Measurements from ENCODE around the gene SH3RF2. TPM values are rescaled to one million over a fixed set of nuclear protein-coding genes. Genes with fewer than 3 reads are reported as not detected.

Gene SH3RF2
- polyA plus RNA-seq, 3 donors, result not detected

DNA sequence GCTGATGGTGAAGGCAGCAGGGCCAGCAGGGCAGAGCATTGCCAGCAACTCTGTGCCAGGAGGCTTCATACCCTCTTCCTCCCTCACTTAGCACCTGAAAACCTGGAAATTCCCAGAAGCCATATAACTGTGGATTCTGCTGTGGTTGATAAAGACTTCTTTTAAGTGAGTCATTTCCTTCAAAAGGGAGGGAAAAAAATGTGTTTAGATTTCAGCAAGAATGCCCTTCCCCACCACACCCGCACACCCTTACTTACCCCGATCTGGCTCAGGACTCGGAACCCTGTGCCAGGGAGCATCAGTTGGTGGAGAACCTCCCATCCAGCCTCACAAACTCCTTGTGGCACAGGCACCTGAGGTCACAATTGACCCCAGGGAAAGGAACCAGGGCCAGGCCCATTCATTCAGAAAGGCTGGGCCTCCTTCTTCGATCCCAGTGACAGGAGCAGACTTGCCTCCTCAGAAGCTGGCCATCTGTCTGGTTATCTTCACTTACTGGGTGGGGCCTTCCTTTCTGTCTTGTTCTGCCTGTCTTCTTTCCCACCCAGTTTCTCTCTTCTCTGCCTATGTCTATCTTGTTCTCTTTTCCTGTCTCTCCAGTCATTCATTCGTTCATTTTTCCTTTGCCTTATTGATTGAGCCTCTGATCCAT is 106.4 kb downstream of the SH3RF2 start:
- no peaks in the 10 kb centered on the region for H3K9me3 Mint-ChIP-seq
- no peak overlapping the region for H3K27ac Mint-ChIP-seq
- H3K27me3 Mint-ChIP-seq (ENCODE audit: low read depth in 3 of 3), result peaks cover 0 to 11% (median 3%) of the 10 kb centered on the region in 3 donors
- Histone ChIP-seq H4K20me1 (ENCODE audit: insufficient read depth, low read length) (no peaks in the 10 kb centered on the region), H3K27ac (ENCODE audit: low read depth in 1 of 2, low read length in 2 of 2) (no peak overlapping the region), H3K36me3 (replicated peaks in 1 of 2; ENCODE audit: control insufficient read depth in 1 of 2, insufficient read depth in 2 of 2, low read length in 2 of 2) (no peaks in the 10 kb centered on the region), H3K27me3 (ENCODE audit: control insufficient read depth in 2 of 2, insufficient read depth in 2 of 2, low read length in 2 of 2) (no peaks in the 10 kb centered on the region), H3K79me2 (ENCODE audit: insufficient read depth, low read length) (no peaks in the 10 kb centered on the region), H3K9me3 (replicated peaks in 1 of 2; ENCODE audit: control insufficient read depth in 1 of 2, insufficient read depth in 1 of 2, low read length in 2 of 2) (no peaks in the 10 kb centered on the region), H3K4me2 (replicated peaks; ENCODE audit: extremely low read depth, low read length, poor library complexity, severe bottlenecking) (no peak overlapping the region), H3K9ac (ENCODE audit: insufficient read depth, low read length, poor library complexity, severe bottlenecking) (no peak overlapping the region), H3K4me1 (ENCODE audit: control insufficient read depth in 1 of 2, insufficient read depth in 2 of 2, low read length in 2 of 2) (peaks cover 20 to 30% of the 10 kb centered on the region in 2 donors), H3K4me3 (replicated peaks in 1 of 3; ENCODE audit: low read depth in 2 of 3, low read length in 3 of 3) (no peak overlapping the region), H2AFZ (ENCODE audit: insufficient read depth, low read depth, low read length, poor library complexity, severe bottlenecking) (no peak overlapping the region)
- TF ChIP-seq, protein P1, sequence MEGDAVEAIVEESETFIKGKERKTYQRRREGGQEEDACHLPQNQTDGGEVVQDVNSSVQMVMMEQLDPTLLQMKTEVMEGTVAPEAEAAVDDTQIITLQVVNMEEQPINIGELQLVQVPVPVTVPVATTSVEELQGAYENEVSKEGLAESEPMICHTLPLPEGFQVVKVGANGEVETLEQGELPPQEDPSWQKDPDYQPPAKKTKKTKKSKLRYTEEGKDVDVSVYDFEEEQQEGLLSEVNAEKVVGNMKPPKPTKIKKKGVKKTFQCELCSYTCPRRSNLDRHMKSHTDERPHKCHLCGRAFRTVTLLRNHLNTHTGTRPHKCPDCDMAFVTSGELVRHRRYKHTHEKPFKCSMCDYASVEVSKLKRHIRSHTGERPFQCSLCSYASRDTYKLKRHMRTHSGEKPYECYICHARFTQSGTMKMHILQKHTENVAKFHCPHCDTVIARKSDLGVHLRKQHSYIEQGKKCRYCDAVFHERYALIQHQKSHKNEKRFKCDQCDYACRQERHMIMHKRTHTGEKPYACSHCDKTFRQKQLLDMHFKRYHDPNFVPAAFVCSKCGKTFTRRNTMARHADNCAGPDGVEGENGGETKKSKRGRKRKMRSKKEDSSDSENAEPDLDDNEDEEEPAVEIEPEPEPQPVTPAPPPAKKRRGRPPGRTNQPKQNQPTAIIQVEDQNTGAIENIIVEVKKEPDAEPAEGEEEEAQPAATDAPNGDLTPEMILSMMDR (IDR thresholded peaks at IDR 0.05), result no peak
- 51% methylated on average over 5 of the region's 5 CpGs for WGBS (ENCODE audit: insufficient coverage)
- no peak overlapping the region for H3K4me3 Mint-ChIP-seq
- H3K4me1 Mint-ChIP-seq, result peaks cover 35% of the 10 kb centered on the region
- peak in 1 of 3 donors; percentile 11 for DNase-seq
- intact Hi-C loops (cut with micrococcal nuclease), result loop anchor here in 1 of 2 donors (10.0 kb wide), 1 partner anchor 358 kb away; no protein-coding TSS in a partner anchor
- H3K36me3 Mint-ChIP-seq, result no peaks in the 10 kb centered on the region

DNA sequence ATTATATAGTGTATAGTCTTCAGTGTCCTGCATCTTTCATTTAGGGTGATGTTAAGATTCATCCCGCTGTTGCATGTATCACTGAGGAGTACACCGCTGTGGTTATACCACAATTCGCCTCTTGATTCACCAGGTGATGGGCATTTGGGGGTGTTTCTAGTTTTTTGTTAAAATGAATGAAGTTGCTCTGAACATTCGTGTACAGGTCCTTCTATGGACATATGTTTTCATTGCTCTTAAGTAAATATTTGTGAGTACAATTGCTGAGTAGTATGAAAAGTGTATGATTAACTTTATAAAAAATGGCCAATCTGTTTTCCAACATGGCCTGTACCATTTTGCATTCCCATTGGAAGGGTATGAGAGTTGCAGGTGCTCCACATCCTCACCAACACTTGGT is 107.3 kb downstream of the SH3RF2 start:
- Histone ChIP-seq H3K9me3 (replicated peaks in 1 of 2; ENCODE audit: control insufficient read depth in 1 of 2, insufficient read depth in 1 of 2, low read length in 2 of 2) (no peaks in the 10 kb centered on the region), H3K4me3 (replicated peaks in 1 of 3; ENCODE audit: low read depth in 2 of 3, low read length in 3 of 3) (no peak overlapping the region), H3K79me2 (ENCODE audit: insufficient read depth, low read length) (no peaks in the 10 kb centered on the region), H4K20me1 (ENCODE audit: insufficient read depth, low read length) (no peaks in the 10 kb centered on the region), H3K4me2 (replicated peaks; ENCODE audit: extremely low read depth, low read length, poor library complexity, severe bottlenecking) (no peak overlapping the region), H3K36me3 (replicated peaks in 1 of 2; ENCODE audit: control insufficient read depth in 1 of 2, insufficient read depth in 2 of 2, low read length in 2 of 2) (no peaks in the 10 kb centered on the region), H3K27me3 (ENCODE audit: control insufficient read depth in 2 of 2, insufficient read depth in 2 of 2, low read length in 2 of 2) (no peaks in the 10 kb centered on the region), H3K4me1 (ENCODE audit: control insufficient read depth in 1 of 2, insufficient read depth in 2 of 2, low read length in 2 of 2) (peaks cover 20 to 30% of the 10 kb centered on the region in 2 donors), H3K27ac (ENCODE audit: low read depth in 1 of 2, low read length in 2 of 2) (no peak overlapping the region), H2AFZ (ENCODE audit: insufficient read depth, low read depth, low read length, poor library complexity, severe bottlenecking) (no peak overlapping the region), H3K9ac (ENCODE audit: insufficient read depth, low read length, poor library complexity, severe bottlenecking) (no peak overlapping the region)
- TF ChIP-seq, protein P1 (IDR thresholded peaks at IDR 0.05), result no peak
- Mint-ChIP-seq H3K27me3 (ENCODE audit: low read depth in 3 of 3) (peaks cover 2 to 11% (median 3%) of the 10 kb centered on the region in 3 donors), H3K9me3 (no peaks in the 10 kb centered on the region), H3K36me3 (no peaks in the 10 kb centered on the region), H3K4me3 (no peak overlapping the region), H3K4me1 (peaks cover 35% of the 10 kb centered on the region), H3K27ac (no peak overlapping the region)
- intact Hi-C loops (cut with micrococcal nuclease), result loop anchor here in 1 of 2 donors (10.0 kb wide), 1 partner anchor 359 kb away; no protein-coding TSS in a partner anchor
- 100% methylated on average over 4 of the region's 4 CpGs for WGBS (ENCODE audit: insufficient coverage)
- no peak for DNase-seq

All from CD14-positive monocyte (primary cell).